Amygdala (tissue), 56 donors: ENCODE data around the gene FOXO1.
A peak's percentile ranks its signal among the peaks of the same experiment; 100 is the strongest.

Experiments
- DNase-seq, 56 donors: peaks; one replicate each; lab custom pipeline; 2025; lab: John Stamatoyannopoulos, UW

FOXO1 gene

DNA sequence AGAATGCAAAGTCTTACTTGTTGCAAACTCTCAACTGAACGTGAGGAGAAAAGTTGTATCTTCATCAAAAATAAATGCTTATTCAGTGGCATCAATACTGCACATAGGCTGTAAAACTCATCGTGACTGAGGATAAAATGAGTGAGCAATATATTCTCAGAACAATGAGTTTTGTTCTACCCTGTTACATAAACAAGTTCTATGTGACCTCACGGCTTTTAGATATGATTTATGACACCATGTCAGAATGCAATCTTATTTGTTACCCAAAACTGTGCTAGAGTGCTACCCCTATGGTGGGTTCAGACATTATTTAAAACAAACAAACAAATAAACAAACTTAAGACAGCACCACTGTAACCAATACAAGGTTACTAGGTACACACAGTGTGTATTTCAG, 55.4 kb downstream of the FOXO1 start:
- DNase-seq, result no peak

DNA sequence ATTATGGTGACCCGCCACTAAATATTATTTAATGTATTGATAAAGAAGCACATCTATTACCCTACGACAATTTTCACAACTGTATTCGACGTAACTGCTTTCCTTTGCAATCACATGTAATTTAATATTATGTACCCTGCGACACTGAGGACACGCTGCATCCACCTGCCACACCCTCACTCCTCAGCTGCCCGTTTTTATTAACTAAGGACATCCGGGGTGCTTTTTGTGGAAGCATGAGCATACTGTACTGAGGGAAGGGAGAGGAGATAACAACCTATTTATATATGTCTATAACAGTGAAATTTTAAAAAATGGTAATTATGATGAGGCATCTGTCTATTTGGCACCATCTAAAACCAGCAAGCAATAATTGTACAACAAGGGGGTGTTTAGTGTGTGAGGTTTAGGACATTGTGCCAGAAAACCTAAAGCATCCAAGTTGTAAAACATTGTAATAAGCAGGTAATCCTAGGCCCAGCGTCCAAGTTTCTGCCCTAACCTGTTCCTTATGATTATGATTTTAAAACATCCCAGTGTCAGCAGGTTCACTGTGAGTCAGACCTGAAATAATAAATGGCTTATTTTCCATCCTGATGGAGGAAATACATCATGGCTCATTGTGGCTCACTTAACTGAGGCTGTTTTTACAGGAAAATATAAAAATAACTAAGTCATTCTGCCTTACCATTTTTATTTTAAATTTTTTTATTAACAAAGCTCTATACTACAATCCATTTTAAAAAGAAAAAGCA, 56.3 kb downstream of the FOXO1 start:
- DNase-seq, result no peak

- DNase-seq, result no peak
Observed at GRCh38 chr13:40608308-40608707, 58.1 kb downstream of the FOXO1 start.

DNA sequence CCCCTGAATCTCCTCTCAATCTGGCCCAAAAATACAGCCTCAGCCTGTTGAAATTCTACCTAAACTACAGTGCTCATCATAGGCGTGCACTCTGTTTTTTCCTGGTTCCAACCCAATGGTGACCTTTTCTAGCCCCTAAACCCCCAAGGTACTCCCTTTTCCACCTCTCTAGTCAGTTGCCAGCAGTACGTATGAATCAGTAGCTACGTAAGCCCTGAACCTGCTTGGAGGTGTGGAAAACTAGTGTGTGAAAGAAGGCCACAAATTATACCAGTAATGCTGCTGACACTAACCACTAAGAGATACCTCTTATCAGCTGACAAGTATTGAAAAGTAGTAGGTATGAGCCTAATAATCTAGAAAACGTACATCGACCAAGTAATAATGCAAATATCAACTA, 60.9 kb downstream of the FOXO1 start:
- no peak for DNase-seq

- no peak for DNase-seq
Observed at GRCh38 chr13:40604135-40604534, 62.3 kb downstream of the FOXO1 start.

DNA sequence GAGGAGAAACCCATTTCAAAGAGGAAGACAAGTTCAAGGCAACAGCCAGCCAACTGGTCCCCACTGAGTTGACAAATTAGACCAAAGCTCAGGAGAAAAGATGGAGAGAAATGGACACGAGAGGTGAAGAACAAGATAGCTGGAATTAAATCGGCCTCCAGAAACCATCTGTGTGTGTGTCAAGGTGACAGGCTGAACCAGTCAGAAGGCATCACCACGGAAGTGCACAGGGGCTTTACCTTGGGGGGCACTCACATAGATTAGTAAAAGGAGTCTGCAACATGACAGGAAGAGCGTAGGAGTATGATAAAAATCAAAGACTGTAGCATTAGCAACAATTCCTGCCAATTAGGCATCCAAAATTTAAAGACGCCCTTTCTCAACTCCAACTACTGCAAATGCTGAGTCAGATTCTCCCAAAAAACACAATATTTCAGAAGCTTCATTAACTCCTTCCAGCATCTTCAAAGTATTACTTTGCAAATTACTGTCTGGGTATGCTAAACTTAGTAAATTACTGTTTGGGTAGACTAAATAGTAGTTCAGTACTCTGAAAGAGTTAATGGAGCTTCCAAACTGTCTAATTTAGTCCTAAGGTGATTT, 66.2 kb downstream of the FOXO1 start:
- DNase-seq, result no peak

DNA sequence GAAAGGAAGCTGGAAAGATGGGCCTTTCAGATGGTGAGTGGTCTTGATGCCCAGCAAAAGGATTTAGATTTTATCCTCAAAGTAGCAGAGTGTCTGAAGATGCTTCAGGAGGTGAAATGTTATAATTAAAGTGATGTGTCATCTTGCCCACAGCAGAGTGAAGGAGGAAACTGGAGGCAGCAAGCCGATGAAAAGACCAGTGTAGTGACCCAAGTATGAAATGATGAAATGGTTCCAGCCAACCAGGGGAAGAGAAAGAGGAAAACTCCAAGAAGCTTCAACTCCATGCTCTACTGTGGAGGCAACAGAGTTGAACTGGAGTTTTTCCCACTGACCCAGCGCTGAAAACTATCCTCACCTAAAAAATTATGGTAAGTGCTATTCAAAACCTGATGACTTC, 66.7 kb downstream of the FOXO1 start:
- DNase-seq, result no peak

DNA sequence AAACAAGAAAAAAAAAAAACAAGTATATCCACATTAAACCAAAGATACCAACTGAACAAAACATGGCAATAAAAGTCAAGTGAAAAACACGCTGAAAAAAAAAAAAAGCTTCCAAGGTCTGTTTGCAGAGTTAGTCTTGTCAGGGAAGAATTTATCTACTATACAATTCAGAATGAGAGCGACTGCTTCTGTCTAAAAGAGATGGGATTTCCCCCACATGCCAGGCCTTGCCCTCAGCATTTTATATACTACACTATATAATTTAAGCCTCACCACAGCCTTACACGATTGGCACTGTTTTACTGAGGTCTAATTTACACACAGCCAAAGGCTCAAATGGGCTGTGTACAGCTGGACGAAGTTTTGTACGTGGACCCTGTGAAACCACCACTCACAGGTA, 67.3 kb downstream of the FOXO1 start:
- no peak for DNase-seq

GRCh38 chr13:40598569-40598968, 67.9 kb downstream of the FOXO1 start:
- peak in 1 of 56 donors; percentile 16 for DNase-seq

GRCh38 chr13:40597735-40598365, 68.6 kb downstream of the FOXO1 start:
- DNase-seq, result no peak

- no peak for DNase-seq
Observed at GRCh38 chr13:40596484-40596883, 70.0 kb downstream of the FOXO1 start.

DNA sequence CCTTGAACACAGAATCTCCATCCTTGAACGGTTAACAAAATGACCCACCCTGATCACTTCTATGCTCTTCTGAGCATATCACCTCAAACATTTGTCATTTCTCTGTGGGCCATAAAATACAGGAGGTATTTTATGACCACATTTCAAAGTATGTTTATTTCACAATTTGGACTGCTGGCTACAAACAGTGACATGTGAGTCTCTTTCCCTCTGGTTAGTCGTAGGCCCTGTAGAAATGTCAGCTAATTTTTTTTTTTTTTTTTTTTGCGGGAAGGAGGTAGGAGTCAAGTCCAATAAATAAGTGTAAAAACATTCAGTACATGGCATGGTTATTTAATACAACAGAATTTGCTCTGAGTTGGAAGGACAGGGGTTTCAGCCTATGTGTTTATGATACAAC, 70.7 kb downstream of the FOXO1 start:
- no peak for DNase-seq

DNA sequence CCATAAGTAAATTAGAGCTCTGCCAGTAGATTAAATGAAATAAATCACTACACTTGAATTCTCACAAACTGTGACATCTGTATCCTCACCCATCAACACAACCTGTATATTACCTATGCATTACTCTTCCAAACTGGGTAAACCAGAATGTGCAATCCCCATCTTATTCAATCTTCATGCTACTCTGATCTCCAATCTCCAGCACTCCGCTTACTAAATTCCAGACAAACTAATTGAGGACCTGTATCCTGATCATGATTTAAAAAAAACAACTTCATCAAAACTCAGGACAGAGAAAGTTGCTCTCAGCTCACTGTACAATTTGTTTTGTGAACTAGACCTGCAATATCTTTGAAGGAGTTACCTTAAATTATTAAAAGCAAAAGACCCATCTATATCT, 74.4 kb downstream of the FOXO1 start:
- no peak for DNase-seq

DNA sequence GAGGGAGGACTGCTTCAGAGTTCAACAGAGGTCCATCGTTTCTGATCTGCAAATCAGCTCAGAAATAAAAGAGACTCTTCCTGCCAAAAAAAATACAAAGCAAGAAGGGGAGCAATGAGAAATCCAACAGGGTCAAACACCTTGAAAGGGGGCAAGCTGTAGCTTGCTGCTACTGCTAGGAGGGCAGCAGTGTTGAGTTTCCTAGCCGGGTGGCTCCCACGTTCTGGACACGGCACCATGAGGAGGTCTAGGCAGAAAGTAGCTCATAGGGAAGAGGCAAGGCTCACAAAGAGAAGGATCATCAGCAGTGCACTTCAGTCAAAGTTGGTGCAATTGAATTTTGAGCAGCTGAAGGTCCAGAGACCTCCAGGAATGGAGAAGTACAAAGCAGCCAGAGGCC, 75.3 kb downstream of the FOXO1 start:
- DNase-seq, result no peak

DNA sequence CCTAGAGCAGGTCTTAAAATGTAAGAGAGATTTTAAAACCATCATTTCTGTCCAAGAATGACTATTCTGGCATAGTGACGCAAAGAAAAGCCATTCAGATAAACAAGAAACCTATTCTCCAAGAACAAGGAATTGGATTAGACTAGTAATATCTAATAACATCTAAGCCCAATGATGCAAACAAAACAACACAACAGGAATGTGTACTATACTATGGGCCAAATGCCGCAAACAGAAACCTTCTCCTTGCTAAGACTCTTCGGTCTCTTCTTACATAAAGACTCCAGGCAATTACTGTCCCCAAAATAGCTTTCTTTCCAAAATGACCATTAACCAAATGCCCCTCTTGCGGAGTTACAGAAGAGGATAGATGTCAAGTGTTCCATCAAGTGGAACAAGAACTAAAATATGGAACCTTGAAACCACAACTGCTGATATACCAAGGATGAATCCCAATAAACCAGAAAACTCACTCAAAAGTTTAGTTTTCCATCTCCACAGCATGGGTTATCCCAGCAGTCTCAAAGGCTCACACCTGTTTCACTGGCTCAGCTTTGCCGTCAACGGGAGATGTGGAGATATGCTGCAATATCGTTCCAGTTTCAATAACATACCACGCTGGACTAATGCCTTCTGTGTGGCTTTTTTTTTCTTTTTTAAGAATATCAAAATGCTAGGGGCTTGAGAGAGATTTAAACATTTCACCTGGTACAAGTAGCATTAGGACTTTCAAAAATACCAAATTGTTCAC, 76.2 kb downstream of the FOXO1 start:
- DNase-seq, result no peak

DNA sequence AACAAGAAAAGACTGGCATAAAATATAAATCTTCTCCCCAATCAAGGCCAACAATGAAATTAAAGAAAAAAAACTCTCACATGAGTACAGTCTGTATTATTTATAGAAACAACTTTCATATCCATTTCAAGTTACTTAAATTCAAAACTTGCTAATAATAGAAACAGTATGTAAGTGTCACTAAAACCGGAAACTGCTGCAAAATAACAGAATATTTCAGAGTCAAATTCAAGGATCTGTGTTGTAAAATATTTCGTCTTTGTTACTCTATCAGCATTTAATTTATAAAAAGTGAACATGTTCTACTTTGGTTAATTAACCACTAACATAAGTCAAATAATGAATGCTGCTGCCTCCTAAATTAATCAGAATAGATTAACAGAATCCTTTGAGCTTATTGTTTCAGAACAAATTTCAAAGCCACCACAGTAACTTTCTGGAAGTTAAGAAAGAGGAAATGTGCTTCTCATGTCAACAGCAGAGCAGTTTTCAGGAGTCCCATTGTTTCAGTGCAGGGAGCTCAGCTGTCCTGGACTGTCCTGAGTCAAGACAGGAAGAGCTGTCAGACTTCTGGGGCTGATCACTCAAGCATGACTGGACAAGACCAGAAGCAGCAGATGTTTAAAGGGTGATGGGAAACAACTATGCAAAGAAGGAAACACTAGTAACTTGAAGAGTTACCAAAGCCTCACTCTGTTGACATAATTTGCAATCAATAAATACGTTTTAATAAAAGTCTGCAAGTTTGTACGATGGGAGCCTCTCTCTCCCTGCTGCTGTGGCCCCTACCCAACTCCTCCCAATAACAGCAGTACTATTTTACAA, 76.9 kb downstream of the FOXO1 start:
- DNase-seq, result peak in 23 of 56 donors; percentile 8 to 60 (median 21)

- DNase-seq, result no peak
Observed at GRCh38 chr13:40588101-40588500, 78.3 kb downstream of the FOXO1 start.

GRCh38 chr13:40586886-40587565, 79.4 kb downstream of the FOXO1 start:
- DNase-seq, result peak in 3 of 56 donors; percentile 22 to 42 (median 27)

DNA sequence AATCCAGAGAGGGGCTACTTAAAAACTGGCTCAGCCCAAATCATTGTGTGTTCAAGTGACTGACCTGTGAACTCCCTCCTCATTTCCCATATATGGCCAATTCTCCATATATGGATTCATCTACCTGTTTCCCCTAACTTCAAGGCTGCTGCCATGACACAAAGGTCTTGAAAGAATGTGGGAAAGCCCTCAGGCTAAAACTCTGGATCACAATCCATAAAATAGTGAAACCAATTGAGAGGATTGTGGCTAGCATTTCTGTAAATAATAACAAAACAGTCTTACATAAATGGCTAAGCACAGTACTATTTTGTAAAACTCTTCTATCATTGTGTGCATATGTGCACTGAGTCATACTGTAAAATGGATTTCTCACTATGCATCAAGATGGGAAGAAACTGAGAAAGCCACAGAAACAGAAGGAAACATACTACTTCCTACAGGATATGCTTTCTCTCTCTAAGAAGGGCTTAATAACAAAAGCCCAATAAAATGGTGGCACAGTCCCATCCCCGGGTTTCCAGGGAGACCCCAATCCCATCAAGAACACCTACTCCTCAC, 80.5 kb downstream of the FOXO1 start:
- no peak for DNase-seq
